Suppressor macrophage treated with lipopolysaccharide for 4 hours (primary cell): ENCODE data around the gene ENSA.
"Not testable (repeated sequence)": the region's sequence is repeated elsewhere in the genome, so short reads cannot be mapped to it uniquely, and the experiment has no call there.

ENCODE experiments used
- DNase-seq: peaks from one replicate; pipeline ENCODE4 v3.0.0-alpha.2; 2020

The ENSA gene, protein sequence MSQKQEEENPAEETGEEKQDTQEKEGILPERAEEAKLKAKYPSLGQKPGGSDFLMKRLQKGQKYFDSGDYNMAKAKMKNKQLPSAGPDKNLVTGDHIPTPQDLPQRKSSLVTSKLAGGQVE

GRCh38 chr1:150629115-150629928 is at the start of gene ENSA:
Gene ENSA (minus strand): TSS chr1:150629612. CDS start chr1:150629470, 142 bp downstream.
- DNase-seq, result peak; percentile 99

GRCh38 chr1:150678988-150679387 is 49.6 kb upstream of the ENSA start:
- no peak for DNase-seq

- DNase-seq, result no peak
These were observed 45.5 kb upstream of the ENSA start for GRCh38 chr1:150674881-150675280.

DNA sequence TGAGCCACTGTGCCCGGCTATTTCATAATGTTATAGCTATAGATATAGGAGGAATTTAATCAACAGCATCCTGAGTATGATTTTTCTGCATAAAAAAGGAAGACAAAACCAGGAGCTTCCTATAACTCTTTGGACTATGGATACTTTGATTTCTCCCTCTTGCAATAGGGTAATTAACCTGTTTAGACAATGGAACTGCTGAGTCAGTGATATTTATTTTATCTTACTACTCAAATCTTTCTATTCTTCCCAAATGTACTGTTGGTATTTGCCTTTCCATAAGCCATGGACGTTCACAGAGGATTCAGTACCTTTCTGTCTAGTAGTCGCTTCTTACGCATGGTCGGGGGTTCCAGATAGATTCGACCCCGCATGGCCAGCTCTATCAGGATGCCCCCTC is 33.9 kb upstream of the ENSA start:
- DNase-seq, result no peak

DNA sequence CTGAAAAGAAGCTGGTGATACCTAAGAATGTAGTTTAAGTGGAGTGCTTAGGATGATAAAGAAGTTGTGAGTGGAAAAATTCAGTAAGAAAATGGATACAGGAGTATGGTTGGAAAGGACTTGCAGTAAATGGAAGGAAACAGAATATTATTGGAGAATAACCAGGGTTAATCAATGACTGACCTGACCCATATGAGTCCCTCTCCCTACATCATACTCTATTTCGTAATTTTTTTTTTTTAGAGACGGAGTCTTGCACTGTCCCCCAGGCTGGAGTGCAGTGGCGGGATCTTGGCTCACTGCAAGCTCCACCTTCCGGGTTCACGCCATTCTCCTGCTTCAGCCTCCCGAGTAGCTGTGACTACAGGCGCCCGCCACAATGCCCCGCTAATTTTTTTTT is 33.4 kb upstream of the ENSA start:
- no peak for DNase-seq

GRCh38 chr1:150661156-150661555 is 31.7 kb upstream of the ENSA start:
- DNase-seq, result no peak

DNA sequence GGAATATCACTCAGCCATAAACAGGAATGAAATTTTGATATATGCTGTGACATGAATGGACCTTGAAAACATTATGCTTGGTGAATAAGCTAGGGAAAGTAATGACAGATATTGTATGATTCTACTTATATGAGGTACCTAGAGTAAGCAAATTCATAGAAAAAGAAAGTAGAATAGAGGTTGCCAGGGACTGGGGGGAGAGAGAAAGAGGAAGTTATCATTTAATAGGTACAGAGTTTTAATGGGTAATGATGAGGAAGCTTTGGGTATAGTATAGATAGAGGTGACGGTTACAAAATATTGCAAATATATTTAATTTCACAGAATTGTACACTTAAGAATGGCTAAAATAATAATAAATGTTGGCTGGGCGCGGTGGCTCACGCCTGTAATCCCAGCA is 31.2 kb upstream of the ENSA start:
- DNase-seq, result no peak

- not testable (repeated sequence) for DNase-seq
These were observed 27.7 kb upstream of the ENSA start for GRCh38 chr1:150657064-150657463.

DNA sequence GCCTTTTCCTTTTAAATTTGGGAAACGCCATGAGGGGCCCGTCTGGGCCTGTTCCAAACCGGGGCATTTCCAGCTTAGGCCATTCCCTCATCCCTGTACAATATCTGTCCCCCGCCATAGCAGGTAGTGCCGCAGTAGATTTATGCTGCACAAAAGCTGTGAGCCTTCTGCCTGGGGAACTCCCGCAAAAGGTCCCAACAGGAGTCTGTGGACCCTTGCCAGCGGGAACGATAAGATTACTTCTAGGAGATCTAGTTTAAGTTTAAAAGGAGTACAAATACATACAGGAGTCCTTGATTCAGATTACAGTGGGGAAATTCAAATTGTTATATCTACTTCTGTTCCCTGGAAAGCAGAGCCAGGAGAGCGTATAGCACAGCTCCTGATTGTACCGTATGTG is 25.2 kb upstream of the ENSA start:
- DNase-seq, result not testable (repeated sequence)

DNA sequence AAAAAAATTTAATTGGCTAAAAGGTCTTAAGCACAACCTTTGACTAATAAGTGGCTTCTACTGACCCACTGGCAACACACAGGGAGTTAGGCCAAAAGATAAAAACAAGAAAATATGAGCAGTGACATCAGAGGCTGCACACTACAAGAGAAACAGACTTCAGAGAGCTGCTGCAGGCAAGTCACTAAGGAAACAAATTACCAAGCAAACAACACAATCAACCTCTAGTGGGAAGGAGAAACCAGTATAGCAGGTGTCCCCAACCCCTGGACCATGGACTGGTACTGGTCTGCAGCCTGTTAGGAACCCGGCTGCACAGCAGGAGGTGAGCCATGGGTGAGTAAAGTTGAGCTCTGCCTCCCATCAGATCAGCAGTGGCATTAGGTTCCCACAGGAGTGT is 20.8 kb upstream of the ENSA start:
- no peak for DNase-seq

GRCh38 chr1:150649441-150650075 is 20.1 kb upstream of the ENSA start:
- no peak for DNase-seq

DNA sequence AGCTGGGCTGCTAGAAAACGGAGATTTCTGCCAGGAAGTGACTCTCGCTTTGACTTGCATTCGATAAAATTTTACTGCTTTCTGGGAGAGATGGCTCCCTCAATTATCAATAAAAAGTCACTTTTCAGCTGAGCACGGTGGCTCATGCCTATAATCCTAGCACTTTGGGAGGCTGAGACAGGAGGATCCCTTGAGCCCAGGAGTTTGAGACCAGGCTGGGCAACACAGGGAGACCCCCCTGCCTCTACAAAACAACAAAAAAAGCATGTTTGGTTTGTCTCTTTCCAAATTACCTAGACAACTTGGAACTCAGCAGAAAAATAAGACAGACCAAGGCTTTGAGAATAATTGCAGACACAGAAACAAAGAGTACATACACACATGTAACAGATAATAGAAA is 12.9 kb upstream of the ENSA start:
- DNase-seq, result no peak

DNA sequence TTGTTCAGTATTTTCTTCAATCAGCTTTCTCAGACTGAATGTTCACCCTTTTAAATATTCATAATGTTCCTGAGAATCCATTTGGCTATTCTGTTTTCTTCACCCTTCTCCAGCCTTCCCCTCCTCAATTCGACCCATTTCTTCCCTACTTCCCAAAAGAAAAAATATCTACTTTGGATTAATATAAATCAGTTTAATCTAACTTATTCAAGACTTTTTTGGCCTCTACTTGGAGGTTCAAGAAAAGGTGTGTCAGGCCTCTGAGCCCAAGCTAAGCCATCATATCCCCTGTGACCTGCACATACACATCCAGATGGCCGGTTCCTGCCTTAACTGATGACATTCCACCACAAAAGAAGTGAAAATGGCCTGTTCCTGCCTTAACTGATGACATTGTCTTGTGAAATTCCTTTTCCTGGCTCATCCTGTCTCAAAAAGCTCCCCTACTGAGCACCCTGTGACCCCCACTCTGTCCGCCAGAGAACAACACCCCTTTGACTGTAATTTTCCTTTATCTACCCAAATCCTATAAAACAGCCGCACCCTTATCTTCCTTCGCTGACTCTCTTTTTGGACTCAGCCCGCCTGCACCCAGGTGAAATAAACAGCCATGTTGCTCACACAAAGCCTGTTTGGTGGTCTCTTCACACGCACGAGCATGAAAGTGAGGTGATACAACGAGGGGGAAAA is 11.9 kb upstream of the ENSA start:
- DNase-seq, result not testable (repeated sequence)

GRCh38 chr1:150638430-150638829 is 9.0 kb upstream of the ENSA start:
- not testable (repeated sequence) for DNase-seq

- DNase-seq, result not testable (repeated sequence)
These were observed 5.6 kb upstream of the ENSA start for GRCh38 chr1:150634839-150635622.

DNA sequence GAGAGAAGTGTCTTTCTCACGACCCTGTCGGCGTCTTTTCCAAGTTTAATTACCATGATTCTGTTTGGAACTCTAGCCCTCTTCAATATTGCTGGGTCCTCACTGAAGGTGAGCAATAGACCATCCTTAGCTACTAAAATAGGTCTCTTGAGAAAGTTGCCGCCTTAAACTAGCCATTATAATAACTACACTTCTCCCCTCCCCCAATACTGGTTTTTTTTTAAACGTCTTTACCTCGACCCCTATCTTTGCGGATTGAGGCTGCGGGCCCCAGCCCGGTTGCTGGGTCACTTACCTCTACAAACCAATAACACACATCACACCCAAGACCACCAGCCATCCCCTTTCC is 672 bp downstream of the ENSA start:
- no peak for DNase-seq

- DNase-seq, result no peak
These were observed 1.5 kb downstream of the ENSA start for GRCh38 chr1:150627826-150628410.

DNA sequence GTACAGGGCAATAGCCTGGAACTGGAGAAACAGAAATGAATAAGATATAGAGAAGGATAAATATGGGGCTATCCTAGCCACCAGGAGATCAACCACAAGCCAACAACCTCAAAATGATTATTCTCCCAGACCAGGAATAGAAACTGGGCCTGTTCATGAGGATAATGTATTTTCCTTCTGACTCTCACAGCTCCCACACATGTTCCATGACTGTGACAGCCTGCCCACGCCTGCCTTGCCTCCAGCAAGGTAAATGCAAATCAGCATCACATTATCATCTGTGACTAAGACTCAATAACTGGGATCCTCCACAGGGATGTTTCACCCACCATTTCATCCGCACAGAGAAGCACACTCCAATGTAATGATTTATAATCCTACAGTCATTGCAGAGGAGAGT is 3.3 kb downstream of the ENSA start:
- DNase-seq, result no peak

DNA sequence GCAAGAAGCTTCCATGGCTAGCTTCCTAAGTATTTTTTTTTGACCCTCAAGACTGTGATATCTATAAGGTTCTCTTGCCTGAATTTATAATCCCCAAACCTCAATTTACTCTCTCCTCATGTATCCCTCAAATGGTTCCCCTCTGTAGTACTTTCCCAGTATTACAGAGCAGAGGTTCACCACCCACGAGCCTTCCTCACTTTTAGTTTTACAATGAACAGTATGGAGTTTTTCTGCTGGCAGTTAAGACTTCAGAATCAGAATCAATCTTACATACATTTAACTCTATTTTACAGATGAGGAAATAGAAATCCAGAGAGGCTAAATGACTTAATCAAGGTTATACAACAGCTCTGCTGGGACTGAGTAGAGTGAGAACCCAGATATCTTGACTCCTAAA is 4.9 kb downstream of the ENSA start:
- peak; percentile 60 for DNase-seq

DNA sequence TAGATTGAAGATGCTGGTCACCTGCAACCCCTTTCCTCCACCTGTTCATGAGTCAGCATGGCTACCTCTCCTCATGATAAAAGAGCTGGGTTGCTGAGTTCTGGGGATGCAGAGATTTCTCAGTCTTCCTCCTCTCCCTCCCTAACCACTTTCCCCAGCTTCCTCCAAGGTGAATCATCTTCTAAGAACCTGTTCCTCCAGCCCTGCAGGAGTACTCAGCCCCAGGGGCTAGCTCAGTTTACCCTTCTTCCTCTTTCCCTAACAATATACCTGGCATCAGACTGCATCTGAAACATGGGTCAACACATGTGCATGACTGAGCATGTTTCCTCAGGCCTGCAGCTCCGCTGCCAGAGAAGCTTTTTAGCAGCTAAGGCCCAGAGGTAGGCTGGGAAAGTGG is 5.3 kb downstream of the ENSA start:
- DNase-seq, result not testable (repeated sequence)

DNA sequence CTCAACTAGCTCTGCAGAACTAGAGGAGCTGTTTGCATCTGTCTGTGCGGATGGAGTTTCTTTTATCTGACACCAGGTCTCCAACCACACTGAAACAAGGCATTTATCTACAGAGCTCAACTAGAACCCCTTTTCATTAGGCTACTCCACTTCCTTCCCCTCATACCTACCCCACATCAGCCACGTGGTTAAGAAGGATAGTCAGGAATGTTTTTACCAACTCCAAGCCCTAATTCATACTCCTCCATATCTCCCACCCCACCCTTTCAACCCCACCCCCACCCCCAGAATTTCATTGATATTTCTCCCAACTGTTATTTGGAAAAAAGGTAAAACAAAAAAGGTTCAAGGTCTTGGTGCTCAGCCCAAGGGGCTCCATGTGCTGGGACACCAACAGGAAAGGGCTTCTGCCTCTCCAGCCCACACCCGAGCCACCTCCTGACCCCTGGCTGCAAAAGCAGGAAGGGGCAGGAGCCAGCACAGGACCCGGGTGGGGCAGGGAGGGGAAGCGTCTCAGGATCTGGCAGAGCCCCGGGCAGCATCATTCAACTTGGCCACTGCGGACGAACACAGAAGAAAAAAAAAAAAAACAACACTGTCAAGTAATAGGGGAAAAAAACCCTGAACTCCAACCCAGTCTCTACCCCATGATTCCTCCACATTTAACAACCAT is 7.0 kb downstream of the ENSA start:
- DNase-seq, result no peak
